Right atrium auricular region (tissue), 2 donors: ENCODE results near the gene PUS10. TPM values are rescaled to one million over a fixed set of nuclear protein-coding genes. Genes with fewer than 3 reads are reported as not detected.

Source experiments
- DNase-seq: peaks from one replicate; pipeline ENCODE4 v3.0.0-alpha.2; 2019; ENCODE audit warnings: low spot score
- H3K27ac ChIP-seq, 2 donors: fragments of 200-600 bp; sonication (generic); 1 replicate in 1 of 2; 2 replicates in 1 of 2; pipeline ENCODE4 v1.5.1; 2016 to 2019
- H3K27me3 ChIP-seq, 2 donors: fragments of 200-600 bp; sonication (generic); one replicate each; pipeline versions ENCODE4 v1.5.1 to v1.6.0; 2017 to 2019
- H3K36me3 ChIP-seq: fragments of 200-600 bp; sonication (generic); one replicate; pipeline ENCODE4 v1.5.1; 2016
- H3K4me1 ChIP-seq, 2 donors: fragments of 200-600 bp; sonication (generic); one replicate each; pipeline versions ENCODE4 v1.5.1 to v1.6.0; 2017 to 2019
- H3K4me3 ChIP-seq, 2 donors: fragments of 200-600 bp; sonication (generic); 1 replicate in 1 of 2; 2 replicates in 1 of 2; pipeline ENCODE4 v1.5.1; 2017 to 2019; ENCODE audit warnings: mild to moderate bottlenecking in 1 of 2, moderate library complexity in 1 of 2
- H3K9me3 ChIP-seq, 2 donors: fragments of 200-600 bp; sonication (generic); one replicate each; pipeline ENCODE4 v1.5.1; 2019
- CTCF ChIP-seq, 2 donors: fragments of 200-600 bp; sonication (generic); IDR thresholded peaks; one replicate each; pipeline ENCODE4 v1.5.1; 2019; ENCODE audit warnings: antibody characterized with exemption in 2 of 2
- total RNA-seq, 2 donors: library from RNA; depleted of rRNA; stranded (reverse); fragments of >200 nt; gene quantifications; one replicate each; pipeline ENCODE4 v1.1.0, GENCODE V29; 2016

The PUS10 gene
- total RNA-seq, 2 donors from 2014 or later, result 1.8 to 4.6 TPM

DNA sequence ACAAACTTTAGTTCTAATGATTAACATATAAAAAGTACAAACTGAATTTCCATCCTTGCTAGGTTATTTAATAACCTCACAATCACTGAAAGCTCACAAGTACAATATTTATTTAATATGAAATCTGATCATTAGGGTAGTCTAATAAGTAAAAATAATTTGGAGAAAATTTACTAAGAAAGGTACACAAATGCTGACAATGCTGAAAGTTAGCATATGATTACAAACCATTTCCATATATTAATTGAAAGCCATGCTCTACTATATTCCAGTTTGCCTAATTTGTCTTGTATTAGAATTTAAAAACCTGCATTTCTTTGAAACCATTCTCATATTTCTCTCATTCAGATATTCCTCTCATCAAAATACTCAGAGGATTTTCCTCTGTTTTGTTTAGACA lies 8.7 kb downstream of the PUS10 start:
- H3K27me3 ChIP-seq, result no peaks in the 10 kb centered on the region
- no peaks in the 10 kb centered on the region for H3K4me1 ChIP-seq
- DNase-seq, result no peak
- no peak overlapping the region for H3K4me3 ChIP-seq
- no peak overlapping the region for H3K27ac ChIP-seq
- H3K36me3 ChIP-seq, result no peaks in the 10 kb centered on the region
- no peak for TF ChIP-seq CTCF (IDR thresholded peaks at IDR 0.05)
- no peaks in the 10 kb centered on the region for H3K9me3 ChIP-seq

GRCh38 chr2:61006486-61007105 lies 11.5 kb downstream of the PUS10 start:
- TF ChIP-seq CTCF (IDR thresholded peaks at IDR 0.05), result no peak
- Histone ChIP-seq H3K36me3 (no peaks in the 10 kb centered on the region), H3K4me1 (no peaks in the 10 kb centered on the region), H3K4me3 (no peak overlapping the region), H3K27me3 (no peaks in the 10 kb centered on the region), H3K9me3 (no peaks in the 10 kb centered on the region), H3K27ac (no peak overlapping the region)
- no peak for DNase-seq

GRCh38 chr2:61005736-61006135 lies 12.3 kb downstream of the PUS10 start:
- DNase-seq, result no peak
- no peak for TF ChIP-seq CTCF (IDR thresholded peaks at IDR 0.05)
- no peaks in the 10 kb centered on the region for H3K4me1 ChIP-seq
- no peak overlapping the region for H3K4me3 ChIP-seq
- no peaks in the 10 kb centered on the region for H3K27me3 ChIP-seq
- no peaks in the 10 kb centered on the region for H3K36me3 ChIP-seq
- H3K9me3 ChIP-seq, result no peaks in the 10 kb centered on the region
- H3K27ac ChIP-seq, result no peak overlapping the region

DNA sequence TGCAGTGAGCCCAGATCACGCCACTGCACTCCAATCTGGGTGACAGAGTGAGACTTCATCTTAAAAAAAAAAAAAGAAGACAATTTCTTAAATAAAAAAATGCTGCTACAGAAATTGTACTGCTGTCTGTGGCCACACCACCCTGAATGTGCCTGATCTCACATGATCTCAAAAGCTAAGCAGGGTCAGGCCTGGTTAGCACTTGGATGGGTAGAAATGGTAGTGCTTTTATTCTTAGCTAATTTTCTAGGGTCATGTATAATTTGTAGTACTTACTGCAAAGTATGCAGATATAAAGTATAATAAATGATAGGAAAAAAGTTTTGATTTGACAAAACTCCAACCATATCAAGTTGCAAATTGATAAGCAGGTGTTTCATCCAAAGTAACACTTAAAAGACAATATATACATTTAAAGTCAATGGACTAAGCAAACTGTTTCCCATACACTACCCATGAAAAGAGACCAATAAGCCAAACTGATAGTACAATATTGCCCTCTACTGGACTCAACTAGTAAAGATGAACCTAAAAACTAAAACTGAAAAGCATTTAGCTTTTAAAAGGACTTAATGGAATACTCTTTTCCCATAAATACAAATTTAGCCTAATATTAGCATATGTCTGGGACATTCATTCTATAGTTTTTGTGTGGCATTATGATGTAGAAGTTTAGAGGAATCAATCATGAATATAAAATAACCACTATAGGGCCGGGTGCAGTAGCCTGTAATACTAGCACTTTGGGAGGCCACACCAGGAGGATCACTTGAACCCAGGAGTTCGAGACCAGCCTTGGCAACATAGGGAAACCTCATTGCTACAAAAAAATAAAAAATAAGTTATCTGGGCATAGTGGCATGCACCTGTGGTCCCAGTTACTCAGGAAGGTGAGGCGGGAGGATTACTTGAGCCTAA lies 19.2 kb downstream of the PUS10 start:
- peak; percentile 33 to 66 for TF ChIP-seq CTCF (IDR thresholded peaks at IDR 0.05)
- Histone ChIP-seq H3K27me3 (no peaks in the 10 kb centered on the region), H3K36me3 (no peaks in the 10 kb centered on the region), H3K4me1 (no peaks in the 10 kb centered on the region), H3K4me3 (no peak overlapping the region), H3K9me3 (no peaks in the 10 kb centered on the region), H3K27ac (no peak overlapping the region)
- DNase-seq, result no peak

DNA sequence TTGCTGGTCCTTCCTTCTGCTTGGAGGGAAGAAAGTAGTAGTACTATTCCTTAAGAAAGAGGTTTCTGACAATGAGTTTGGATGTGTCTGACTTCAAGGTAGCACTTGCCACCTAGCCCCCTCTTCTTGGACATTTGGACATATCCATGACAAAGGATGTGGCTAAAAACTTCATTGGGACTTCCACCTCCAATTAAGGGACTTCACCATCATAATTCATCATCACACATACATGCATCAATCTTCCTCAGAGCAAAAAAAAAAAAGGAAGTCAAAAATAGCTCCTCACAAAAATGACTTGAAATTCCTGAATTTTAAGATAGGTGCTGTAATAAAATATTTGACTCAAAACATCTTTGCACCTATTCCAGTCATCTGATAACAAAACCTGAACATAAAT lies 23.9 kb downstream of the PUS10 start:
- Histone ChIP-seq H3K4me1 (no peaks in the 10 kb centered on the region), H3K36me3 (no peaks in the 10 kb centered on the region), H3K9me3 (peaks cover 0 to 12% of the 10 kb centered on the region in 2 donors), H3K4me3 (no peak overlapping the region), H3K27ac (no peak overlapping the region), H3K27me3 (no peaks in the 10 kb centered on the region)
- DNase-seq, result no peak
- TF ChIP-seq CTCF (IDR thresholded peaks at IDR 0.05), result no peak
